Uterus (tissue), 4 donors: Measurements from ENCODE around the gene GZMM. TPM values are rescaled to one million over a fixed set of nuclear protein-coding genes. Genes with fewer than 3 reads are reported as not detected.

Experiments
- DNase-seq, 2 donors: peaks; one replicate each; pipeline ENCODE4 v3.0.0-alpha.2; 2019 to 2020
- H3K27ac ChIP-seq, 2 donors: fragments of 200-600 bp; sonication (generic); 1 replicate in 1 of 2; 2 replicates in 1 of 2; pipeline ENCODE4 v1.5.1; 2016 to 2018
- H3K27me3 ChIP-seq, 2 donors: fragments of 200-600 bp; sonication (generic); one replicate each; pipeline ENCODE4 v1.5.1; 2018 to 2019; ENCODE audit warnings: control low read depth in 1 of 2
- H3K36me3 ChIP-seq, 2 donors: fragments of 200-600 bp; sonication (generic); one replicate each; pipeline ENCODE4 v1.5.1; 2019; ENCODE audit warnings: control low read depth in 1 of 2
- H3K4me1 ChIP-seq, 2 donors: fragments of 200-600 bp; sonication (generic); one replicate each; pipeline ENCODE4 v1.5.1; 2018 to 2019; ENCODE audit warnings: control low read depth in 1 of 2
- H3K4me3 ChIP-seq, 2 donors: fragments of 200-600 bp; sonication (generic); 1 replicate in 1 of 2; 2 replicates in 1 of 2; pipeline ENCODE4 v1.5.1; 2018 to 2019; ENCODE audit warnings: mild to moderate bottlenecking in 1 of 2
- H3K9me3 ChIP-seq, 2 donors: fragments of 200-600 bp; sonication (generic); one replicate each; pipeline ENCODE4 v1.5.1; 2019; ENCODE audit warnings: control low read depth in 1 of 2
- CTCF ChIP-seq, 4 experiments: fragments of 200-600 bp in 2 of 4; fragments of 450-650 bp in 2 of 4; sonication (generic) in 2 of 4; IDR thresholded peaks; one replicate each; pipeline ENCODE4 v1.5.1; 2016 to 2019; ENCODE audit warnings: antibody characterized with exemption in 4 of 4, mild to moderate bottlenecking in 2 of 4, moderate library complexity in 1 of 4
- POLR2A ChIP-seq, 2 donors: fragments of 450-650 bp; IDR thresholded peaks; one replicate each; pipeline ENCODE4 v1.6.1; 2016; ENCODE audit warnings: antibody characterized with exemption in 2 of 2, mild to moderate bottlenecking in 1 of 2, moderate library complexity in 1 of 2
- intact Hi-C: fragments of 100-400 bp; cut with DNase I; formaldehyde crosslinking; loops from one replicate; pipeline ENCODE4 v1.15.1; 2023; ENCODE audit warnings: low total_unique reads
- total RNA-seq, 4 donors: library from RNA; depleted of rRNA in 3 of 4; stranded (reverse); fragments of >200 nt in 3 of 4; gene quantifications; one replicate each; pipeline versions ENCODE4 v1.1.0 to v1.2.4, GENCODE V29; 2014 to 2023
- donor health status: DM: yes; HTN: yes; CAD: no.

The GZMM gene
- total RNA-seq, 4 donors from 2014 or later: 0.62 to 1.6 TPM; not detected in 2

GRCh38 chr19:512547-513365 lies 31.1 kb upstream of the GZMM start:
- no peak for TF ChIP-seq POLR2A (IDR thresholded peaks at IDR 0.05)
- no peak for TF ChIP-seq CTCF (IDR thresholded peaks at IDR 0.05)
- DNase-seq: no peak
- Histone ChIP-seq H3K4me1 (peaks cover 0 to 7% of the 10 kb centered on the region in 2 donors), H3K27ac (no peak overlapping the region), H3K4me3 (no peak overlapping the region), H3K9me3 (no peaks in the 10 kb centered on the region), H3K27me3 (no peaks in the 10 kb centered on the region), H3K36me3 (no peaks in the 10 kb centered on the region)
- intact Hi-C loops: no loop called here

GRCh38 chr19:513368-514165 lies 30.3 kb upstream of the GZMM start:
- Histone ChIP-seq H3K27me3 (no peaks in the 10 kb centered on the region), H3K9me3 (no peaks in the 10 kb centered on the region), H3K36me3 (no peaks in the 10 kb centered on the region), H3K4me1 (no peaks in the 10 kb centered on the region), H3K4me3 (no peak overlapping the region), H3K27ac (no peak overlapping the region)
- TF ChIP-seq POLR2A (IDR thresholded peaks at IDR 0.05): no peak
- no peak for TF ChIP-seq CTCF (IDR thresholded peaks at IDR 0.05)
- intact Hi-C loops: no loop called here
- no peak for DNase-seq

GRCh38 chr19:514166-514663 lies 29.6 kb upstream of the GZMM start:
- Histone ChIP-seq H3K27ac (no peak overlapping the region), H3K9me3 (no peaks in the 10 kb centered on the region), H3K4me1 (no peaks in the 10 kb centered on the region), H3K4me3 (no peak overlapping the region), H3K27me3 (no peaks in the 10 kb centered on the region), H3K36me3 (no peaks in the 10 kb centered on the region)
- no peak for DNase-seq
- no peak for TF ChIP-seq CTCF (IDR thresholded peaks at IDR 0.05)
- TF ChIP-seq POLR2A (IDR thresholded peaks at IDR 0.05): no peak
- intact Hi-C loops: no loop called here

GRCh38 chr19:517721-518597 lies 25.9 kb upstream of the GZMM start:
- no peaks in the 10 kb centered on the region for H3K27me3 ChIP-seq
- no peak overlapping the region for H3K4me3 ChIP-seq
- H3K9me3 ChIP-seq: no peaks in the 10 kb centered on the region
- TF ChIP-seq CTCF (IDR thresholded peaks at IDR 0.05) (no peak), POLR2A (IDR thresholded peaks at IDR 0.05) (no peak)
- peak in 1 of 2 donors; percentile 56 for DNase-seq
- no peaks in the 10 kb centered on the region for H3K4me1 ChIP-seq
- H3K27ac ChIP-seq: peak overlapping the region in 1 of 2 donors; percentile 30
- no peaks in the 10 kb centered on the region for H3K36me3 ChIP-seq
- intact Hi-C loops: no loop called here
